OCI-LY1 (cell line): ENCODE measurements around the gene CNN3.

ENCODE experiments used
- EZH2 ChIP-seq: fragments of 200-600 bp; sonication (generic), shearing (Covaris generic); IDR thresholded peaks from 2 replicates; pipeline ENCODE4 v1.8.0; 2017; ENCODE audit warnings: borderline replicate concordance, mixed run types, mild to moderate bottlenecking, antibody characterized with exemption, low read length, moderate library complexity, mixed read lengths
- TF ChIP-seq, protein P1 (sequence below): fragments of 200-600 bp; sonication (generic), shearing (Covaris generic); IDR thresholded peaks from 2 replicates; pipeline ENCODE4 v1.5.1; 2017; ENCODE audit warnings: mild to moderate bottlenecking, antibody characterized with exemption, low read length, moderate library complexity, mixed read lengths

DNA sequence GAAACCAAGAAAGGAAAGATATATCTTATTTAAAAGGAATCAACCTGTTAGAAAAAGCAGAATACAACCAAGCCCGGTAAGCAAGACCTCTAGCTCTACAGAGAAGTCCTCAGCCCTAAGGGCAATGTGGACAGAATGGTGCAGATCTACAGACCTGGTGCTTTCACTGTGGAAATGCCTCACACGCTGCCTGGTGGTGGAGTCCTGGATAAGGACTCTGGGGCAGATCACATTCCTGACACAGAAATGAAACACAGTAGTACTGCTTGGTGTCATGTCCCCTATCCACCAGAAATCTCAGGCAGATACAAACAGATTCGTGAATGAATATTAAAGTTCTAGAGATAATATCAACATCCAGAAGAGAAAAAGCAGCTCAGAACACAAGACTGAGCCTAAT lies 6.8 kb downstream of the CNN3 start:
- TF ChIP-seq, protein P1, sequence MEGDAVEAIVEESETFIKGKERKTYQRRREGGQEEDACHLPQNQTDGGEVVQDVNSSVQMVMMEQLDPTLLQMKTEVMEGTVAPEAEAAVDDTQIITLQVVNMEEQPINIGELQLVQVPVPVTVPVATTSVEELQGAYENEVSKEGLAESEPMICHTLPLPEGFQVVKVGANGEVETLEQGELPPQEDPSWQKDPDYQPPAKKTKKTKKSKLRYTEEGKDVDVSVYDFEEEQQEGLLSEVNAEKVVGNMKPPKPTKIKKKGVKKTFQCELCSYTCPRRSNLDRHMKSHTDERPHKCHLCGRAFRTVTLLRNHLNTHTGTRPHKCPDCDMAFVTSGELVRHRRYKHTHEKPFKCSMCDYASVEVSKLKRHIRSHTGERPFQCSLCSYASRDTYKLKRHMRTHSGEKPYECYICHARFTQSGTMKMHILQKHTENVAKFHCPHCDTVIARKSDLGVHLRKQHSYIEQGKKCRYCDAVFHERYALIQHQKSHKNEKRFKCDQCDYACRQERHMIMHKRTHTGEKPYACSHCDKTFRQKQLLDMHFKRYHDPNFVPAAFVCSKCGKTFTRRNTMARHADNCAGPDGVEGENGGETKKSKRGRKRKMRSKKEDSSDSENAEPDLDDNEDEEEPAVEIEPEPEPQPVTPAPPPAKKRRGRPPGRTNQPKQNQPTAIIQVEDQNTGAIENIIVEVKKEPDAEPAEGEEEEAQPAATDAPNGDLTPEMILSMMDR: no peak
- no peak for TF ChIP-seq EZH2
